GM21717 (cell line): Measurements from ENCODE around the gene CFAP45.

Experiments
- ATAC-seq: cut with Tn5 transposase; IDR thresholded peaks from one replicate; pipeline ENCODE4 v1.9.1; 2021; ENCODE audit warnings: mild to moderate bottlenecking, moderate library complexity; ENCODE audit not compliant: unreplicated experiment

Gene CFAP45

DNA sequence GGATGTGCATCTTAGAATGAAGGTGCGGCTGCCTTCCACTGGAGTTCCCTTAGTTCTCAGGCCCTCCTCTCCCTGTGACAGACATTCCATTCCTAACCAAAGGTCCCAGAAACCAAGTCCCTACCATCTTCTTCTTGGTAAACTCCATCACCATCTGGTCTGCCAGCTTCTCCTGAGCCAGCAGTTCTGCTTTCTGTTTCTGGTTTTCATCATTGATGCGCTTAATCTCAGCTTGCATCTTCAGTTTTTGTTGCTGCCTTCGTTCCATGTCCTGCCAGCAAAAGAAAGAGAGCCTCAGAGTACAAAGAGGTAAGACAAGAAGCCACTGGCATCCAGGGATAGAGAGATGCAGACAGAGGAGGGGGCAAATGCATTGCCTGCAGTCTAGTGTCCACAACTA, 19.5 kb downstream of the CFAP45 start:
- no peak for ATAC-seq

DNA sequence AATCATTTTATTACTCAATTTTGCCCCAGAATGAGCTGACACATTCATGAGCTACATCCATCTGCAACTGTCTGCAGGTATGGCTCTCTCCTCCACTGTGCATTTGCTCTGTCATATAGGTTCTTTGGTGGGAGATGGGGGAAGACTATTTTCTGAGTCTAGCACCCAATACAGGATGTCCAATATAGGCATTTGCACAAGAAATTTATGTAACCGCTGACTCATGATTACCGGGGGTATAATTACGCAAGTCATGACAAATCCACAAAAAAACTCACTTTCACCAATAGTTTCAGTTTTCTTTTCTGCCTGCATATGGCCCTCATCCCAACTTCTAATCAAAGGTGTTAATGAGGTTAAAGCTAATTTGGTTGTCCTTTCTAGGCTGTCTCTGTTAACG, 20.0 kb downstream of the CFAP45 start:
- no peak for ATAC-seq

DNA sequence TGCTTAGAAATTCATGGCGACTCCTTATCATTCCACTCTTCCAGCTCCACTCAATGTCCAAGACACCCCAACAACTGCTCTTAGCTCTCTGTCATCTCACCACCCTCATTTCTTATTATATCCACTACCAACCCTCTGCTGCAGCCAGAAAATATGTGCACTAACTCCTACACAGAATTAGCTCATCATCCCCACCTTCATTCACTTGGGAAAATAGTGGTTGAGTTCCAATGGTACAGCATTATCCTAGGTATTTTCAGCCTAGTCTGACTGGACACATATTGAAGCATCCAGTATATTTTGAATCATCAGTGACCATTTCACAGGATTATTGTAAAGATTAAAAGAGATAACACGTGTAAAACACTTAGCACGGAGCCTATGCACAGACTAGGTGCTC, 20.8 kb downstream of the CFAP45 start:
- ATAC-seq = no peak

DNA sequence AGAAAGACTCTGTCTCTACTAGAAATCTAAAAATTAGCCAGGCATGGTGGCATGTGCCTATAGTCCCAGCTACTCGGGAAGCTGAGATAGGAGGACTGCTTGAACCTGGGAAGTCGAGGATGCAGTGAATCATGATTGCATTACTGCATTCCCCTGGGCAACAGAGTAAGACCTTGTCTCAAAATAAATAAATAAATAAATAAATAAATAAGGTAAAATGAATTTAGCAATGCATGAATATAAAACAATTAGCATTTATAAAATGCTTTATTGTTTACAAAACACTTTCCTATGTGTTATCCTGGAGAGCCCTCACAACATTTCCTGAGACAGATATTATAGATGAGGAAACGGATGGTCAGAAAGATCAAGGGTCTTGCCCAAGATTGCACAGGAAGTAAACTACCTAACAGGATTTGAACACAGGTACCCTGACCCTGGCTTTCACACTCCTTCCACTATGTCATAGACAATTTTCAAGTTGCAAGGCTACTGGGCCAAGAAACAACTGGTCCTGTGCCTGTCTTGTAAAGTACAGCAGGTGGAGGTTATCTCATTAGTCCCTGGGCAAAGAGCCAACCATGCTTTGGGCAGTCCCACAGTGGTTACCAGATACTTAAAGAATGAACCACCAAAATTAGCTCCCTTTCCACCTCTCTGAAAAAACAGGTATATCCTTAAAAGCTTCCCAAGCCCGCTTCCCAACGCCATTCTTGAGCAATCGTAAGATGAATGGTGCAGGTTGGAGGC, 22.1 kb downstream of the CFAP45 start:
- ATAC-seq = no peak

DNA sequence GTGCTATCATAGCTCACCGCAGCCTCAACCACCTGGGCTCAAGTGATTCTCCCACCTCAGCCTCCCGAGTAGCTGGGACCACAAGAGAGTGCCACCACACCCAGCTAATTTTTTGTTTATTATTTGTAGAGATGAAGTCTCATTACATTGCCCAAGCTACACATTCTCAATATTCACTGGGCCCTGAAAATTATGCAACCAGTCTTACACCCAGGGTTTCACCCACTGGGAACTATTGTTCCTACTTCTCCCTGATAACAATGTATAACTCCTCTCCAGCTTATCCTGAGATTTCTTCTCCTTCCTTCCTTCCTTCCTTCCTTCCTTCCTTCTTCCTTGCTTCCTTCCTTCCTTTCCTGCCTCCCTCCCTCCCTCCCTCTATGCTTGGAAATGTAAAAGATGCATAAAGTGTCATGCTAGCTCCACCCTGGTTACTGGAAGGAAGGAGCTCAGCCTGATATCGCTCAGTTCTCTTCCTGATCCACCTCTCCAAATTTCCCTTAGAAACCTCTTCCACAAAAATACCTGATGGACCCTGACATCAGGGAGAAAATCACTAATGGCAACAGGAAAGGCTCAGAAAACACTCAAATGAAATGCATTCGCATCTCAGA, 26.3 kb downstream of the CFAP45 start:
- ATAC-seq = no peak

DNA sequence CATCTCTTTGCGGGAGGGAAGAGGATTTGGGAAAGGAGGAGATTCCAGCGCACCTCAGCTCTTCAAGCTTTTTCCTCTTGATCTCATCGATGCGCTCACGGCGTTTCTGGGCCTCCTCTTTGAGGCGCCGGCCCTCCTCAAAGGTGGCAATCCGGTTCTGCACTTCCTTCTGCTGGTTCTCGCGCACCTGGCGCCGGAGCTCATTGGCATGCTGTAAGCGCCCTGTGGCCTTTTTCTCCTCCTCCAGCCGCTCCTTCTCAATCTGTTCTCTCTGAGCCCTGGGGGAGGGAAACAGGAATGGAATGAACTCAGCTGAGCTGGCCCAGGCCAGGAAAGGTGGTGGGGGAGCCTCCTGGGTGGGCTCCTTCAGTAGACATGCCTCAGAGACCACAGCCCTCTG, 27.1 kb downstream of the CFAP45 start:
- no peak for ATAC-seq

DNA sequence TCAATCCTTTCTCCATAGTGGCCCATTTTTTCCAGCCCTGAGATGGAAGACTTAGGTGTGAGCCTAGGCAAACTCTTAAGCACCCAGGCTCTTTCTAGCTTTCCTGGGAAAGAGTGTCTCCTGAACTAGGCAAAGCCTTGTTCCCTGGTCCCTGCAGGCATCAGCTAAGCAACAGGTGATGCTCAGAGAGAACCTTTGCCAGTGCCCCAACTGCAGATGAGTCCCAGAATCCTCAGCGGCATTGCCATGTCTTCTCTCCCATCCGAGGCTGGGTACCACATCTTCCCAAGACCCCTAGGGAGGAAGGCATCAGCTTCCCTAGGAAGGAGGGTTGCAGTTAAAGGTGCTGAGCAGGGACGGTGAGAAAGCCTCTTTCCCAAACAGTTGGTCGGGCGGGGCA, 29.3 kb downstream of the CFAP45 start:
- ATAC-seq = no peak

DNA sequence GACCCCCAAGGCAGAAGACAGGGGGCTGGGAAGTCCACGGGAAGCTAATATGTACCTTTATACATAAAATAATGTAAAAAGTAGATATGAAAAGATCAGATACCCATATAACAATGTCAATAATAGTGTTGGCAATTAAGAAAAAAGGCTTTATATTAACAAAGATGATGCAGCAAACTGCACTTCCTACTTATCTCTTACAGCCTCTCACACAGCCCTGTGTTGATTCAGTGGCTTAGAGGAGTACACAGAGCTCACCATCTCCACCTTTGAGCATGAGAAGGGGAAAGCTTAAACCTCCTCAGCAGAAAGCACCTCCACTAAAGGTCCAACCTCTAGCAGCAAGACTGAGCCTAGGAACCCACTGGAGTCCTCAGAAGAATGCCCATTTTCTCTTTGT, 30.4 kb downstream of the CFAP45 start:
- no peak for ATAC-seq

DNA sequence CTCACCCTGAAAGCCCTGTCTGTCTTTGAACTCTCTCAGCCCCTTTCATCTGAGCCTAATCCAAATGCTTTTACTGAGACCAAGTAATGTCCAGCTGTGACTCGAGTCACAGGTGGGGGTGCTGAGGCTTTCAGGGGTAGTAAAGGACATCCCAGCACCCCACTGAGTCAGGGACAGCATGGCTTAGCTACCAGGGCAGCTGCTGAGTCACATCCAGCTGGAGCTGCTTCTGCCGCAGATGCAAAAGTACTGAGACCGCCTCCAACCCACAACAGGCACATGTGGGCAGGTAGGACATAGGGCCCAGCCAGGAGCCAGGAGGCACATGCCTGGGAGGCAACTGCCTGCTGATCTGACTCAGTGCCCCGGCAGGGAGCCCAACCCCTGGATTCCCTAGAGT, 30.8 kb downstream of the CFAP45 start:
- no peak for ATAC-seq

DNA sequence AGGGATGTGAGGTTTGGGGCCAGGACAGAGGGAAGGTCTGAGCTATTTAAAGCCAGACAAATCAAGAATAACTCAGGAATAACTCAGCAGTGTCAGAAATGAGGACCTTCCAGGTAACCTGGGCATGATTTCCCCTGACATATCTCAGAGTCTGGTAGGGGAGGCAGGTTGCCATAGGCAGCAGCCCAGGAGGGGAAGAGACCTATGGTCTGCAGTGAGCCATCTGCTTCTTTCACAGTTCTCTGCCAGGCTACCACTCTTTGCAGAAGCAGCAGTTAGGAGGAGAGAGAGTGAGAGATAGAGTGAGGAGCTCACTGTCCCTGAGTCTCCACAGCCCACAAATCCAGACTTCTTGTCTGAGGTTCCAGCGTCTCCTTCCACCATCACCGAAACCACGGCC, 31.2 kb downstream of the CFAP45 start:
- ATAC-seq = no peak

DNA sequence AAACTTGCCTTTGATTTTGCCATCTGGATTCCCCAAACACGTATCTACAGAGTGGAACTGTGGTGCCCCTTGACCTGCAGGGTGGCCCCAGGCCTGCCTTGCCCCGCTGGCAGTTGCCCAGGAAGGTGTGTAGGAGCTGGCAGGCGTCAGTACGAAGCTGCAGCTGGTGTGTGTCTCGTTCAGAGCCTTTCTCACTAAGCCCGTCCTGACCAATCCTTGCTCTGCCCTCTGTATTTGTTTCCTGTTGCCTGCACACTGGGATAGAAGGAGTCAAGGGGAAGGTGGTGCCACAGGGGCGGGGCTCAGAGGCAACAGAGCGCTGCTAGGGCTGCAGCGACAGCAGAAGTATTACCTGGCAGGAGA, 32.3 kb downstream of the CFAP45 start:
- no peak for ATAC-seq

DNA sequence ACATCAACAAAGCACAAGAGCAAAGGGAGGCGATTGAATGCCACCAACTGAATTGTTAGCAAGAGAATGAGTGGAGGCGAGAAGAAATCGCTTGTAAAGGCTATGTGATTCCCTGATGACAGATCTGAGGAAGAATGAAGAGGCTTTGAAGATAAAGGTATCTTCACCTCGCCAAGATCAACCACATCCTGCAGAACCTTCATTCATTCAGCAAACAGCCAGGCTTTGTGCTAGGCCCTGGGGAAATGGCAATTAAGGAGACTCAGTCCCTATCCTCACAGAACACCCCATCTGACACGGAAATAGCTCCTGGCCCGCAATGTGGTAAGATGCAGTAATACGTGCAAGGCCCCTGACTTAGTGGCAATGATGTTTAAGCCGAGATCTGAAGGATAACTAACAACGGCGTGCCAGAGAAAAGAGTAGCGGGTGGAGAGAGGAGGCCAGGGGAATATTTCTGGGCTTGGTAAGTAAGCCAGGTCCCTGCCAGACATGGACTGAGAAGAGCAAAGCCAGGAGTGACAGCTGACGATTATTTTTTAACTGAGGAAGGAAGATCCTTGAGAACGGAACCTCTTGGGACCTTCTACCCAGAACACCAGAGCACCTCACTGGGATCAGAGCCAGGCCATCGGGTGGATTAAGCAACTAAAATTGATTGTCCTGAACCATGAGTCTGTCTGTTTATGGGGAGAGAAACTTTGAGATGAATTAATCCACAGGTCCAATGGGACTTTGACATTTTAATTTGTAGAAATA, 32.9 kb downstream of the CFAP45 start:
- no peak for ATAC-seq

DNA sequence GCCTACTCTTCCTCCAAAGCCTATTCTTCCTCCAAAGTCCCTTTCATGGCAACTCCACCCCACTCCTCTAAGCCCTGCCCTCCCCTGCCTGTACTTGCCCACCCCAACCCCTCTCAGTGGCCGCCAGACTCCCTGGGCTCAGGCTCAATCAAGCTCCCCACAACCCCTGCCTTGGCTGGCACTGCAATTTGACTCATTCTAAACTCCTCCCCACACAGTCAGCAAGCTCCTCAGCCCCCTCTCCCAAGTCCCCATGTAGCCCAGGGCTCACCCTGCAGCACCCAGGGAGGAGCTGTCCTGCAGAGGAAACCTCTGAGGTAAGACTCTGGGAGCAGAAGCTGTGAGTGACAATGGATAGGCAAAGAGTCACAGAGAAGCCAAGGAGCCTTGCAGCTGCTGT, 33.9 kb downstream of the CFAP45 start:
- ATAC-seq = no peak

DNA sequence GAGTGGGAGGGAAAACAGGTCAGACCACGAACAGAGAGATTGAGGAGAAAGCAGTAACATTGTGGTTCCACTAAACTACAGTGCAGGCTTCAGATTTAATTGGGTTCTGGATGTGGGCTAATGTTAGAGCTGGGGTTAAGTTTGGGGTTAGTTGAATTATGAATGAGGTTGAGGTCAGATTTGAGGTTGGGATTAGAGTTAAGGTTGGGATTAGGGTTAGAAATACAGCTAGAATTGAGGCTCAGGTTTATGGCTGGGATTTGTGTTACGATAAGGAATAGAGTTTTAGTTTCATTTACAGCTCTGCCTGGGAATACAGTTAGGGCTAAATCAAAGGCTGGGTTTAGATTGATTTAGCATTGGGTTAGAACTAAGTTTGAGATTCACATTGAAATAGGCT, 35.7 kb downstream of the CFAP45 start:
- ATAC-seq = no peak

DNA sequence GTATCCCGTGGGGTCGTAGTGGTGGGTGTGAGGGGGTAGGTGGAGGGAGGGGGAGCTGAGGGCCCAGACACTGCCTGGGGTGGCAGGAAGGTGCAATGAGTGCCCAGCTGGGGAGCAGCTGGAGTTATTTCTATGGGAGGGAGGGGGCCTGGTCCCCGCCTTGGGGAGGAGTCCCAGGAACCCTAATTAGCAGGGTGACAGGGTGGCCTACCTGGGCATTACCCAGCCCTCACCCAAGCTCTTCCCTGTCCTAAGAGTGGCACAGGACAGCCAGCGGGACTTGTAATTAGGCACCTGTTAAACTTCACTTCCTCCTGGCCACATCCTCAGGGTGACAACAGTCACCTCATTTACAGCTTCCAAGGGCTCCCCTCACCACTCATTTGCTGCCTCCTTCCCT, 37.4 kb downstream of the CFAP45 start, which contains the start of gene VSIG8:
VSIG8 (minus strand) TSS at position 101 of the 400 bp plus-strand sequence. CDS start 136 bp downstream, outside the sequence.
- ATAC-seq = no peak

DNA sequence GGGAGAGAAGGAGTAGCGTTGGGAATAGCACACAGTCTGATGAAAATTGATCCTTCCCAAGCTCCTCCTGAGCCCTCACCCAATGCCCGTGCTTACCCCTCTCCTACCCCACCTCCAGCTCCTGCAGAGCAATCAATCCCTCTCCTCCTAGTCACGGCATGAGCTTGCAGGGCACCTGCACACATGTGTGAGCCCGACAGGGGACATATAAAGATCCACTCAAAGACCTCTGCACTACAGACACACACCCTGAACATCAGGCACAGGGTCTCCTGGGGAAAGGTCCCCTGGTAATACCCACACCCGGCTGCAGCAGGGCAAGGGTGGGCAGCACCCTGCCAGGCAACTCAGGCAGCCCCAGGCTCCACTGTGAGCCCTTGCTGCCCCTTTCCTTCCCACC, 37.9 kb downstream of the CFAP45 start:
- ATAC-seq = no peak

DNA sequence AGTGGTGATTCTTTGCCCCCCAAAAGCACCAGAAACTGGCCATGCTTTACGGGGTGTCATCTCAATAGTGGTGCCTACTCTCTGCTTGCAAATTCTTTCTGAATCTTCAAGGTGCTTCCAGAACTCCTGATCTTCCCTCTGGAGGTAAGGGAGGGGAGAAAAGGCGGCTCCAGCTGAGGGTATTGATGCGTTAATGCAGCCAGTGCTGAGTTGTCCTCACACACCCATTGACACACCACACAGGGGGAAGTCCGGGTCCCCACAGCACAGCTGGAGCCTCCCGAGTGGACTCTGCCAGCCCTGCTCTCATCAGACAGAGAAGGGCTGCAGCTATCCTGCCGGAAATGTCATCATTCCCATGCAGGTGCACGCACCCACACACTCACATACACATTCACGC, 38.7 kb downstream of the CFAP45 start:
- ATAC-seq = no peak

DNA sequence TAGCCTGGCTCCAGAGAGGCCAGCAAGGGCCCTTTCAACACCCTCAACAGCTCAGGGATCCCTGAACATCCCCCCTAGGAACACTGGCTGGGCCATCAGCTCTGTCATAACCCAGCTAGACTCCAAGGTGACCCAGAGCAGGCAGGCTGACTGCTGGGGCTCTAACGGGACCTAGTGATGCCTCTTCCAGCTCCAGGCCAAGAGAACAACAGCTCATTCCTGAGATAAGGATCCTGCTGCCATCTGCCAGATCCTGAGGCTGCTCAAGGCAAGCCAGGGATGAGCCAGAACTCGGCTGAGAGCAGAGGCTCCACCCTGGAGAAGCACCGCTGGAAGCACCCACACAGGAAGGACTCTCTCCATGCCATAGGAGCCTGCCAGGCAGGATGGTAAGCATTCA, 39.5 kb downstream of the CFAP45 start:
- no peak for ATAC-seq

DNA sequence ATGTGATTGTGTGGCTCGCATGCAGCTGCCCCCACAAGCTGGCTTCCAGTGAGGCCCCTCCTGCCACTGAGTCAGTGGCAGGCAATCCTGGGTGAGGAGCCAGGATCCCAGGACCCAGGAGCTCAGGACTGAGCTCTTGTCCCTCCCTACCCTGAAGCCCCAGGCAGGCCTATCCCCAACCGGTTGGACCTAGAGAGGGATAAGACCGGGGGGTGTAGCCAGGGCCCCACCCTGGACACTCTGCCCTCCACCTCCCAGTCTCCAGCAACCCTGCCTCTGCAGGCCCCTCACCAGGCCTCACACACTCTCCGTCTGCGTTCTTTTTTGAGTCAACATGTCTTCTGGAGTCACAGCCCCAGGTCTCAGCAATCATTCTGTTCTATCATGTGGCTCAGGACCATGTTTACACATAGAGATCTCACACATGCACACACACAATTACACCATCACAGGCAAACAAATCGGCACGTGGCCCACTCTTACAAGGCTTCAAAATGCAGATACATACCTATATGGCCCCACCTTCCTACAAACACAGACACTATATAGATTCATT, 40.1 kb downstream of the CFAP45 start:
- ATAC-seq = no peak

DNA sequence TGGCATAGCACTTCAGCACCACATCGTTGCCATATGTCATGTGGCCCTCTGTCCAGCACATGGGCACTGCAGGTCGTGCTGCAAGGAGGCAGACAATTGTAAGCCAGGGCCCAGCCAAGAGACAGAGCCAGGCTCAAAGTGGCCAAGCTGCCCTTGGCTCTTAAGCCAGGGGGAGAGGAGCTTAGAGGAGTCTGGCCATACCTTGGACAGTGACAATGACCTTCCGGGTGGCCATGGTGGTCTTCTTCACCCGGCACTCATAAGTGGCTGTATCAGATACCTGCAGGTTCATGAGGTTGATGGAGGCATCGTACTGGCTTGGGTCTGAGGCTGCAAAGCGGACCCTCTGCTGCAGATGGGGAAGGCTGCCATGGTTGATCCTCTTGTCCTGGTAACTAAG, 42.1 kb downstream of the CFAP45 start:
- ATAC-seq = no peak

DNA sequence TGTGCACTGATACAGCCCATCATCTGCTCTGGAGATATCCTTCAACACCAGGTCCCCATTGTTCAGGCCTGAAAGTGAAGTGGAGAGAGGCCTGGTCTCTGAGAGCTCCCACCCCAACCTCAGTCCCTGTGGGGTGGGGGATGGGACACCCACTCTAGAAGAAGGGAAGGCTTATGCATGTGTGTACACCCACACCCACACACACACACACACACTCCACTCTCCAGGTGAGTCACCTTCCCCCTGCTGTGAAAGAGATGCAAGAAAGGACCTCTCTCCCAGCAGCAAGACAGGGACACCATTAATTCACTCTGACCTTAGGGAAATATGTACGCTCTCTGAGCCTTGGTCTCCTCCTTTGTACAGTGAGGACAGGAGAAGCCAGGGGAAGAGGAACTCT, 43.4 kb downstream of the CFAP45 start:
- no peak for ATAC-seq

DNA sequence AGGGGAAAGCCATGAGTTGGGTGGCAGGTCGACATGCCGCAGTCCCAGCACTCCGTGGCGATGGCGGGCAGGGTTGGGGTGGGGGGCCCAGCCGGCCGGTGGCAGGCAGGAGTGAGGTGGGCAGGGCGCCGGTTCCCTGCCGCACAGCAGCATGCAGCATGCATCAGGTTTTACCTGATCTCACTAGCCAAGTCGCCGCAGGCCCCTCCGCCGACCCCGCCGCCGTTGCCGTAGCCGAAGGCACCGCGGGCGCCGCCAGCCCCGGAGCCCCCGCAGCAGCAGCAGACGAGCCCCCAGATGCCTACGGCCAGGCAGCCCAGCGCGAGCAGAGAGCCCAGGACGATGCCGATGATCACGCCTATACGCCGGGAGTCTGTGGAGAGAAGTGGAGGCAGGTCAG, 44.3 kb downstream of the CFAP45 start:
- no peak for ATAC-seq
